ENCODE data around the gene SNRNP200. TPM values are rescaled to one million over a fixed set of nuclear protein-coding genes. Genes with fewer than 3 reads are reported as not detected.

Gene SNRNP200
- total and polyA plus RNA-seq, 9 donors = 71.1 to 149 (median 124) TPM

DNA sequence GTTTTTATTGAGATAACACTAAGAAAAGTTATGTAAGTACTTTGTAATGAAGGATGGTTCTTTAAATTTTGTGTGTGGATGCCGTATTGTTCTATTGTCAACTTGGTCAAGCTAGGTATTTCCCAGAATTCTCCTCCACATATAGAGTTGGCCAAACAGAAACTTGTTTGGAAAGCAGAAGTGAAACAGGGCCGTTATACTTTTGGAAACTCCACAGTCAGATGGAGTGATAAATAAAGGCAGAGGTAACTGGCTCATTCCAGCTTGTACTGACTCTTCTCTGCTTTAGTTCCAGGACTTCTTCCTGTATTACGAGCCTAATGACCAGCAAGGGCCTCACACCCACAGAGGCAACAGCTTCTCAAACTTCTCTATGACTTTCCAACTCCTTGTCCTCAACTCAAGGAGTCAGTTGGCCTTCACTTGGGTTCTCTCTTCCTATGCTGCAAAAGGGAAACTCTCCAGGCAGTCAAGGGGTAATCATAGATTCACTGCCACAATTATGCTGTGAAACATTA lies 80.3 kb downstream of the SNRNP200 start:
- Histone ChIP-seq H3K27ac (no peak overlapping the region), H3K27me3 (no peaks in the 10 kb centered on the region), H3K4me3 (no peak overlapping the region), H3K9me3 (no peaks in the 10 kb centered on the region), H3K4me1 (ENCODE audit: insufficient read depth) (no peaks in the 10 kb centered on the region), H3K36me3 (no peaks in the 10 kb centered on the region)
- intact Hi-C loops (cut with DNase I) = no loop called here
- 70 to 78% (median 71%) methylated on average over 3 of the region's 3 CpGs for WGBS, 3 donors
- TF ChIP-seq EP300 (IDR thresholded peaks at IDR 0.05) = no peak
- no peak for TF ChIP-seq POLR2A (IDR thresholded peaks at IDR 0.05)
- TF ChIP-seq, protein P1, sequence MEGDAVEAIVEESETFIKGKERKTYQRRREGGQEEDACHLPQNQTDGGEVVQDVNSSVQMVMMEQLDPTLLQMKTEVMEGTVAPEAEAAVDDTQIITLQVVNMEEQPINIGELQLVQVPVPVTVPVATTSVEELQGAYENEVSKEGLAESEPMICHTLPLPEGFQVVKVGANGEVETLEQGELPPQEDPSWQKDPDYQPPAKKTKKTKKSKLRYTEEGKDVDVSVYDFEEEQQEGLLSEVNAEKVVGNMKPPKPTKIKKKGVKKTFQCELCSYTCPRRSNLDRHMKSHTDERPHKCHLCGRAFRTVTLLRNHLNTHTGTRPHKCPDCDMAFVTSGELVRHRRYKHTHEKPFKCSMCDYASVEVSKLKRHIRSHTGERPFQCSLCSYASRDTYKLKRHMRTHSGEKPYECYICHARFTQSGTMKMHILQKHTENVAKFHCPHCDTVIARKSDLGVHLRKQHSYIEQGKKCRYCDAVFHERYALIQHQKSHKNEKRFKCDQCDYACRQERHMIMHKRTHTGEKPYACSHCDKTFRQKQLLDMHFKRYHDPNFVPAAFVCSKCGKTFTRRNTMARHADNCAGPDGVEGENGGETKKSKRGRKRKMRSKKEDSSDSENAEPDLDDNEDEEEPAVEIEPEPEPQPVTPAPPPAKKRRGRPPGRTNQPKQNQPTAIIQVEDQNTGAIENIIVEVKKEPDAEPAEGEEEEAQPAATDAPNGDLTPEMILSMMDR (IDR thresholded peaks at IDR 0.05) = no peak
- no peak for DNase-seq

Other genes starting within 250 kb of the SNRNP200 start
- gene ADRA2B, start 189.0 kb downstream of the SNRNP200 start, total RNA-seq = 1 to 10 TPM in 4 of 7 donors, under 1 TPM in 3; 0.48 to 1.6 (median 1.0) TPM
- gene ADRA2B, start 189.0 kb downstream of the SNRNP200 start, polyA plus RNA-seq = 1 to 10 TPM in 1 of 2 donors, under 1 TPM in 1; 0.90 to 1.8 TPM
- 1 to 10 TPM in 1 of 7 donors, under 1 TPM in 3, not detected in 3; 0.15 to 1.7 (median 0.56) TPM for gene ASTL, start 167.0 kb downstream of the SNRNP200 start, total RNA-seq
- gene ASTL, start 167.0 kb downstream of the SNRNP200 start, polyA plus RNA-seq = under 1 TPM in 1 of 2 donors, not detected in 1; 0.67 TPM
- gene DUSP2, start 160.1 kb downstream of the SNRNP200 start, total RNA-seq = 100 to 1,000 TPM in 1 of 7 donors, 10 to 100 TPM in 2, 1 to 10 TPM in 4; 1.4 to 111 (median 3.6) TPM
- gene DUSP2, start 160.1 kb downstream of the SNRNP200 start, polyA plus RNA-seq = 1 to 10 TPM in 1 of 2 donors, under 1 TPM in 1; 0.52 to 2.0 TPM
- 10 to 100 TPM; 40.3 to 90.9 (median 80.4) TPM for gene STARD7, start 96.7 kb downstream of the SNRNP200 start, total RNA-seq
- gene STARD7, start 96.7 kb downstream of the SNRNP200 start, polyA plus RNA-seq = 10 to 100 TPM; 32.7 to 73.8 TPM
- 10 to 100 TPM; 26.9 to 55.1 (median 51.6) TPM for gene TMEM127, start 39.5 kb downstream of the SNRNP200 start, total RNA-seq
- gene TMEM127, start 39.5 kb downstream of the SNRNP200 start, polyA plus RNA-seq = 10 to 100 TPM; 32.7 to 44.7 TPM
- gene CIAO1, start 39.3 kb downstream of the SNRNP200 start, total RNA-seq = 100 to 1,000 TPM in 1 of 7 donors, 10 to 100 TPM in 6; 50.8 to 103 (median 58.5) TPM
- 10 to 100 TPM; 42.2 to 55.6 TPM for gene CIAO1, start 39.3 kb downstream of the SNRNP200 start, polyA plus RNA-seq
- gene ITPRIPL1, start 19.8 kb upstream of the SNRNP200 start, total RNA-seq = under 1 TPM; 0.11 to 0.92 (median 0.40) TPM
- 1 to 10 TPM in 1 of 2 donors, under 1 TPM in 1; 0.46 to 1.2 TPM for gene ITPRIPL1, start 19.8 kb upstream of the SNRNP200 start, polyA plus RNA-seq
- gene NCAPH, start 30.2 kb upstream of the SNRNP200 start, total RNA-seq = 1 to 10 TPM in 1 of 7 donors, under 1 TPM in 6; 0.18 to 3.1 (median 0.64) TPM
- gene NCAPH, start 30.2 kb upstream of the SNRNP200 start, polyA plus RNA-seq = 1 to 10 TPM in 1 of 2 donors, under 1 TPM in 1; 0.48 to 1.4 TPM
- not detected for gene NEURL3, start 199.8 kb upstream of the SNRNP200 start, total RNA-seq
- under 1 TPM in 1 of 2 donors, not detected in 1; 0.06 TPM for gene NEURL3, start 199.8 kb upstream of the SNRNP200 start, polyA plus RNA-seq
- 10 to 100 TPM; 11.7 to 46.1 (median 17.1) TPM for gene ARID5A, start 231.2 kb upstream of the SNRNP200 start, total RNA-seq
- gene ARID5A, start 231.2 kb upstream of the SNRNP200 start, polyA plus RNA-seq = 10 to 100 TPM in 1 of 2 donors, 1 to 10 TPM in 1; 1.5 to 24.4 TPM